RWPE2 (cell line): ENCODE results near the gene SIDT2.

ENCODE experiments used
- ATAC-seq: fragments of 200-7000 bp; cut with Tn5 transposase; 3 replicates; pipeline ENCODE4 v1.9.1; 2021; ENCODE audit warnings: low read depth
- DNase-seq: peaks from one replicate; pipeline ENCODE4 v3.0.0-alpha.2; 2020; ENCODE audit warnings: low spot score
- H3K27ac ChIP-seq: fragments of 450-650 bp; 2 replicates; pipeline ENCODE4 v1.5.1; 2017; ENCODE audit warnings: mild to moderate bottlenecking; ENCODE audit not compliant: poor library complexity, severe bottlenecking
- H3K27me3 ChIP-seq: fragments of 250-450 bp; sonication (Bioruptor Pico); 2 replicates; pipeline ENCODE4 v1.5.1; 2021; ENCODE audit warnings: mild to moderate bottlenecking, moderate library complexity; ENCODE audit not compliant: insufficient read depth, poor library complexity, severe bottlenecking
- H3K36me3 ChIP-seq: fragments of 250-450 bp; sonication (Bioruptor Pico); 2 replicates; pipeline ENCODE4 v1.5.1; 2020; ENCODE audit warnings: low read depth, mild to moderate bottlenecking, moderate library complexity
- H3K4me1 ChIP-seq: fragments of 250-450 bp; sonication (Bioruptor Pico); 2 replicates; pipeline ENCODE4 v1.5.1; 2021; ENCODE audit warnings: mild to moderate bottlenecking, moderate library complexity; ENCODE audit not compliant: insufficient read depth, poor library complexity, severe bottlenecking
- H3K4me3 ChIP-seq: fragments of 250-450 bp; sonication (Bioruptor Pico); 2 replicates; pipeline ENCODE4 v1.5.1; 2021; ENCODE audit warnings: mild to moderate bottlenecking, moderate library complexity; ENCODE audit not compliant: severe bottlenecking
- H3K9me3 ChIP-seq: fragments of 250-450 bp; sonication (Bioruptor Pico); 2 replicates; pipeline ENCODE4 v1.5.1; 2021; ENCODE audit warnings: mild to moderate bottlenecking, moderate library complexity; ENCODE audit not compliant: severe bottlenecking
- TF ChIP-seq, protein P1 (sequence below): fragments of 450-650 bp; IDR thresholded peaks from one replicate; pipeline ENCODE4 v1.5.1; 2017; ENCODE audit warnings: mild to moderate bottlenecking, moderate library complexity; ENCODE audit not compliant: poor library complexity, severe bottlenecking

Gene SIDT2

DNA sequence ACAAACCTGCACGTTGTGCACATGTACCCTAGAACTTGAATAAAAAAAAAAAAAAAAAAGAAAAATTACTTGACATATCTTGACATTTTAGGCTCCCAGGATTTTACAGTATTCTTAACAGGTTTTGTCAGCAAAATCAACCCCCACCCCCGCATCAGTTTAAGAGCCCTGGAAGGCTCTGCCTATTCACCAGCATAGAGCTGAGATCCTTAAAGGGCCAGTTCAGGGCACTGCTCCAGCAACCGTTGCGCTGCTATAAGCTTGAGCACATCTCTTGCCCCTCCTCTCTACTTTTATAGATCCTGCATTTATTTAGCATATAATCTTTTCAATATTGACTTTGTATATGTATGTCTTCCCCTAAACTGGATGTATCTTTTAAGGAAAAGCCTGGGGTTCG is 35.2 kb upstream of the SIDT2 start:
- ATAC-seq (peak; percentile 55), DNase-seq (no peak)
- H3K9me3 ChIP-seq = no peaks in the 10 kb centered on the region
- TF ChIP-seq, protein P1, sequence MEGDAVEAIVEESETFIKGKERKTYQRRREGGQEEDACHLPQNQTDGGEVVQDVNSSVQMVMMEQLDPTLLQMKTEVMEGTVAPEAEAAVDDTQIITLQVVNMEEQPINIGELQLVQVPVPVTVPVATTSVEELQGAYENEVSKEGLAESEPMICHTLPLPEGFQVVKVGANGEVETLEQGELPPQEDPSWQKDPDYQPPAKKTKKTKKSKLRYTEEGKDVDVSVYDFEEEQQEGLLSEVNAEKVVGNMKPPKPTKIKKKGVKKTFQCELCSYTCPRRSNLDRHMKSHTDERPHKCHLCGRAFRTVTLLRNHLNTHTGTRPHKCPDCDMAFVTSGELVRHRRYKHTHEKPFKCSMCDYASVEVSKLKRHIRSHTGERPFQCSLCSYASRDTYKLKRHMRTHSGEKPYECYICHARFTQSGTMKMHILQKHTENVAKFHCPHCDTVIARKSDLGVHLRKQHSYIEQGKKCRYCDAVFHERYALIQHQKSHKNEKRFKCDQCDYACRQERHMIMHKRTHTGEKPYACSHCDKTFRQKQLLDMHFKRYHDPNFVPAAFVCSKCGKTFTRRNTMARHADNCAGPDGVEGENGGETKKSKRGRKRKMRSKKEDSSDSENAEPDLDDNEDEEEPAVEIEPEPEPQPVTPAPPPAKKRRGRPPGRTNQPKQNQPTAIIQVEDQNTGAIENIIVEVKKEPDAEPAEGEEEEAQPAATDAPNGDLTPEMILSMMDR = no peak
- H3K4me3 ChIP-seq = peak overlapping the region; percentile 77
- H3K27me3 ChIP-seq = no peaks in the 10 kb centered on the region
- H3K36me3 ChIP-seq = peaks cover 26% of the 10 kb centered on the region
- no peaks in the 10 kb centered on the region for H3K4me1 ChIP-seq
- H3K27ac ChIP-seq = peak overlapping the region; percentile 87

DNA sequence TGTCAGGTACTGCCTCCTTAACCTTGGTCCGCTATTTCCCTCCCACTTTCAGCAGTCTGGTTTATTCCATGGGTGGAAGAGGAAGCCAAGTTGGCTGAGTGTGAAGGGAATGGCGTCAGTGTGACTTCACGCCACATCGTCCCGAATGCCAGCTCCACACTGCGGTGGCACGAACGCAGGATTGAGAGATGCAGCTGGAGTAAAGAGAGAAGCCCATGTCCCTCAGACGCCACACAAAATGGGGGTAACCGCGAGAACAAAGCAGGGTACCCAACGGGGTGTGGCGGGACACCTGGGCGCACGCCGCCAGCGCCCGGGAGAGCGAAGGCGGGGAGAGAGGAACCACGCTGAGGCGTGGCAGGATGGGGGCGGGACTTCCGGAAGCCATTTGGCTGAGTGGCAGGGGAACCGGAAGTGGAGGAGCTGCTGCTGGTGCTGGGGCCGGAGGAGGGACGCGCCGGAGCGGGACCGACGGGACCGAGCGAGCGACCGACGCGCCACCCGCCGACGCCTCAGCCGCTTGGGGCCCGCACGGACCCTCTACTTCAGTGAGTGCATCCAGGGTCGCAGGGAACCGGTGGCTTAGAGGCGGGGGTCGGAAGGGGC is 34.6 kb upstream of the SIDT2 start, which contains the start of gene PAFAH1B2:
TSS of gene PAFAH1B2 (plus strand) at position 417 of the 606 bp plus-strand sequence. CDS start 8,161 bp downstream, outside the sequence.
- Histone ChIP-seq H3K27me3 (no peaks in the 10 kb centered on the region), H3K27ac (peak within 1 kb of the TSS; percentile 87), H3K36me3 (peaks cover 30% of the 10 kb centered on the region), H3K4me1 (no peaks in the 10 kb centered on the region), H3K9me3 (no peaks in the 10 kb centered on the region), H3K4me3 (peak within 1 kb of the TSS; percentile 77)
- TF ChIP-seq, protein P1 = no peak
- DNase-seq (peak; percentile 95), ATAC-seq (peak; percentile 93)

GRCh38 chr11:117144477-117145392 is 33.8 kb upstream of the SIDT2 start:
- H3K27ac ChIP-seq = peak overlapping the region; percentile 87
- DNase-seq = peak; percentile 72
- H3K27me3 ChIP-seq = no peaks in the 10 kb centered on the region
- no peaks in the 10 kb centered on the region for H3K9me3 ChIP-seq
- peak overlapping the region; percentile 77 for H3K4me3 ChIP-seq
- peak; percentile 67 for ATAC-seq
- TF ChIP-seq, protein P1 = no peak
- H3K4me1 ChIP-seq = peaks cover 2% of the 10 kb centered on the region
- peaks cover 33% of the 10 kb centered on the region for H3K36me3 ChIP-seq

DNA sequence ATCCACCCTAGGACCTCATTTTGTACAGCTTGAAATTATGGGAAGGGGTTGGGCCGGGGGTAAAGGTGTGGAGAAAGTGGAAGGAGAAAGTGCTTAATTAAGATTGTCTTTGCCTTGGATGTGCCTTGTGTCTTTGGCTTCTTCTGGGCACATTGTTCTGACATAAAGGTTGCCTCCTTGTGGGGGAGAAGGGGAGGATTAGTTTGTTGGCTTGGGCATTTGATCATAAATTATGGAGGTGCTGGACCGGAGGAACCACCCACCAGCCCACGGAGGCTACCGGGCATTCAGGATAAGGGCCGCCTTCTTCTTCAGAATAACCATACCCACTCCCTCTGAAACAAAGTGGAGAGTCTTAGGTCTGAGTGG is 33.2 kb upstream of the SIDT2 start:
- Histone ChIP-seq H3K4me1 (peaks cover 5% of the 10 kb centered on the region), H3K27me3 (no peaks in the 10 kb centered on the region), H3K9me3 (no peaks in the 10 kb centered on the region), H3K27ac (peak overlapping the region; percentile 87), H3K36me3 (peaks cover 40% of the 10 kb centered on the region), H3K4me3 (peak overlapping the region; percentile 77)
- ATAC-seq (no peak), DNase-seq (no peak)
- TF ChIP-seq, protein P1 = peak; percentile 8
